NCI-H1436 treated with DMSO at 0.1 percent for 48 hours (cell line): ENCODE results near the gene SAP30L.

Source experiments
- DNase-seq: peaks from one replicate; lab custom pipeline; 2025; lab: John Stamatoyannopoulos, UW

The SAP30L gene

DNA sequence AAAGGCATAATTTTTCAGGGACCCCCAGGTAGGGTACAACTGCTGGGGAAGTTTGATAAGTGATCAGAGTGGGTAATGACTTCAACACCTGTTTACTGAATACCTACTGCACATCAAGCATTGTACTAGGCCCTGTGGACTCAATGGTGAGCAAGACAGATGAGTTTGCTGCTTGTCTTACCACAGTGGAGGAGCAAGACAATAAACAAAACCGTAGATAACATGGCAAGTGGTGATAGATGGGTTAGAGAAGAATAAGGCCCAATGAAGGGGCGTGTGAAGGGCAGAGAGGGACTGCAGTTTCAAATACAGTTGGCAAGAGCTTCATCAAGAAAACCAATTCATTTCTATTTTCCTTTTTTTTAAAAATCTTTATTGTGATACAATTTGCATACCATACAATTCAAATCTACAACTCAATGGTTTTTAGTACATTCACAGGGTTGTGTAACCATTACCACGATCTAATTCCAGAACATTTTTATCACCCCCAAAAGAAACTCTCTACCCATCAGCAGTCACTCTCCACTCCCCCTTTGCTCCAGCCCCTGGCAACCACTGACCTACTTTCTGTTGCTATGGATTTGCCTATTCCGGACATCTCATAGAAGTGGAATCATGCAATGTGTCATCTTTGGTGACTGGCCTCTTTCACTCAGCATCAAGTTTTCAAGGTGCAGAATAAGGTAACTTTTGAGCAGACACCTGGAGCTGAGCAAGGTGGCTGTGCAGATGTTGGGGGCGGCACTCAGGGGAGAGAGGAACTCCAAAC, 64.2 kb downstream of the SAP30L start:
- DNase-seq, result no peak
